Vagina (tissue), 2 donors: ENCODE measurements around the gene EIF2B2.

Experiments
- POLR2A ChIP-seq, 2 donors: fragments of 450-650 bp; IDR thresholded peaks; one replicate each; pipeline ENCODE4 v1.6.1; 2017; ENCODE audit warnings: antibody characterized with exemption in 2 of 2, mild to moderate bottlenecking in 2 of 2, moderate library complexity in 2 of 2
- POLR2AphosphoS5 ChIP-seq, 2 donors: sonication (generic); formaldehyde crosslinking; IDR thresholded peaks; one replicate each; pipeline ENCODE4 v1.9.0; 2017; ENCODE audit warnings: antibody characterized with exemption in 2 of 2, mild to moderate bottlenecking in 2 of 2, low read depth in 1 of 2; ENCODE audit not compliant: insufficient read depth in 1 of 2
- TF ChIP-seq, protein P1 (sequence below), 3 experiments: fragments of 450-650 bp in 2 of 3; fragments of 200-600 bp in 1 of 3; sonication (generic) in 1 of 3; IDR thresholded peaks; one replicate each; pipeline ENCODE4 v1.5.1; 2017 to 2019; ENCODE audit warnings: antibody characterized with exemption in 3 of 3, mild to moderate bottlenecking in 2 of 3, moderate library complexity in 2 of 3

DNA sequence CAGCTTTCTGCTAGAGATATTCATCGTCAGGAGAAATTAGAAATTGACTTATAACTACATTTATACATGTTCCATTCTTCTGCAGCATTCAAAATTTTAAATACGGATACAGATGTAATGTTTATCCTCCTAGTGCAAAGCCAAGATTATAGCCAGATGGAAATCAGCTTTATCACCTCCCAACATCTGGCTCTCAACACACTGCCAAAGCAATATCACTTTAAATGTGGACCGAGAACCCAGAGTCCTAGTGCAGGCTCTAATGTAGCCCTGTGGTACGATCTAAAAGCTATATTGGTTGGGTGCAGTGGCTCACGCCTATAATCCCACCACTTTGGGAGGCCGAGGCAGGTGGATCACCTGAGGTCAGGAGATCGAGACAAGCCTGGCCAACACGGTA, 42.0 kb downstream of the EIF2B2 start:
- TF ChIP-seq, protein P1, sequence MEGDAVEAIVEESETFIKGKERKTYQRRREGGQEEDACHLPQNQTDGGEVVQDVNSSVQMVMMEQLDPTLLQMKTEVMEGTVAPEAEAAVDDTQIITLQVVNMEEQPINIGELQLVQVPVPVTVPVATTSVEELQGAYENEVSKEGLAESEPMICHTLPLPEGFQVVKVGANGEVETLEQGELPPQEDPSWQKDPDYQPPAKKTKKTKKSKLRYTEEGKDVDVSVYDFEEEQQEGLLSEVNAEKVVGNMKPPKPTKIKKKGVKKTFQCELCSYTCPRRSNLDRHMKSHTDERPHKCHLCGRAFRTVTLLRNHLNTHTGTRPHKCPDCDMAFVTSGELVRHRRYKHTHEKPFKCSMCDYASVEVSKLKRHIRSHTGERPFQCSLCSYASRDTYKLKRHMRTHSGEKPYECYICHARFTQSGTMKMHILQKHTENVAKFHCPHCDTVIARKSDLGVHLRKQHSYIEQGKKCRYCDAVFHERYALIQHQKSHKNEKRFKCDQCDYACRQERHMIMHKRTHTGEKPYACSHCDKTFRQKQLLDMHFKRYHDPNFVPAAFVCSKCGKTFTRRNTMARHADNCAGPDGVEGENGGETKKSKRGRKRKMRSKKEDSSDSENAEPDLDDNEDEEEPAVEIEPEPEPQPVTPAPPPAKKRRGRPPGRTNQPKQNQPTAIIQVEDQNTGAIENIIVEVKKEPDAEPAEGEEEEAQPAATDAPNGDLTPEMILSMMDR (IDR thresholded peaks at IDR 0.05) = no peak
- no peak for TF ChIP-seq POLR2A (IDR thresholded peaks at IDR 0.05)
- TF ChIP-seq POLR2AphosphoS5 (IDR thresholded peaks at IDR 0.05; ENCODE audit: insufficient read depth in 1 of 2, low read depth in 1 of 2) = no peak
